Measurements from ENCODE around the gene C16orf96. TPM values are rescaled to one million over a fixed set of nuclear protein-coding genes. Genes with fewer than 3 reads are reported as not detected.
A peak's percentile ranks its signal among the peaks of the same experiment; 100 is the strongest.

C16orf96 gene
- total RNA-seq, 2 experiments from 2014 or later = 0.07 to 0.30 TPM

GRCh38 chr16:4615384-4616046, 59.4 kb downstream of the C16orf96 start:
- no peaks in the 10 kb centered on the region for H3K9me3 Mint-ChIP-seq
- no peaks in the 10 kb centered on the region for H3K36me3 Mint-ChIP-seq (ENCODE audit: low read depth)
- H3K27ac Mint-ChIP-seq = peak overlapping the region; percentile 92
- CTCF ChIA-PET = interaction anchor here (0.8 to 3.7 kb wide), 5 partner anchors 9 to 148 kb away, joined by 3 to 19 read pairs (median 5); partner anchors contain the start of gene MGRN1
- H3K4me1 Mint-ChIP-seq (ENCODE audit: low read depth) = peaks cover 23% of the 10 kb centered on the region
- H3K4me3 Mint-ChIP-seq = peak overlapping the region; percentile 89
- intact Hi-C loops (cut with micrococcal nuclease) = loop anchor here (1.0 to 10.0 kb wide), 16 partner anchors 9 to 481 kb away; partner anchors contain the start of genes ANKS3, CDIP1, DNAAF8 and DNAJA3
- no peaks in the 10 kb centered on the region for H3K27me3 Mint-ChIP-seq (ENCODE audit: low read depth)
- no peak for DNase-seq

DNA sequence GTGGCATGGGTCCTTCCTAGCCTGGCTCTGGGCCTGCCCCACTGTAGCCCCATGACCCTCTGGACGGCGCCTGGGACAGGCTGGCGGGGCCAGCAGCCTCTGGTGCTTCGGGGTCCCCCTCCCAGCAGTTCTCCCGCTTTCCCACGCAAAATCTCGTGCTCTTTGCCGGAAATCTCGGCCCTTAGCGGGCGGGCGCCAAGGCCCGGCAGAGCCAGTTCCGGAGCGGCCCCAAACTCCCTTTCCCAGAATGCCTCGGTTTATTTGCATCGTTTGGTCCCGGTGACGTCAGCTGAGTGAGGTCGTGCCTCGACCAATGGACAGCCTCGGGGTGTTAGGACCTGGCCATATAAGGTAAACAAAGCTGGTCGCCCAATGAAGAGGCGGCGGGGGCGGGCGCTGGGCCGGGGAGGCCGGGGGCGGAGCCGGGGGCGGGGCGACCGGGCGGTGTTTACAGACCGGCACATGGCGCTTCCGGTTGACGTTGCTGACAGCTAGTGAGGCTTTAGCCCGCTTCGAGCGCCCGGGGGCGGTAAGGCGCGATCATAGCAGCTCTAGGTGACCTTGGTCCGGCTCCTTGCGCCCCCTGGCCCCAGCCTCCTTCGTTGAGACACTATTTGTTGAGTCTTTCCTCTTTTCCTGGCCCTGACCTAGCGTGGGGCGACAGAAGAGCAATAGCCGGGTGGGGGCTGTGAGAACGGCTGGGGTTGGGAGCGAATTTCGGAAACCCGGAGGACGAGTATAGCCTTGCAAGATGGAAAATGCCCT, 60.1 kb downstream of the C16orf96 start:
- Mint-ChIP-seq H3K27me3 (ENCODE audit: low read depth) (no peaks in the 10 kb centered on the region), H3K4me1 (ENCODE audit: low read depth) (peaks cover 23% of the 10 kb centered on the region), H3K4me3 (peak overlapping the region; percentile 89), H3K36me3 (ENCODE audit: low read depth) (no peaks in the 10 kb centered on the region), H3K27ac (peak overlapping the region; percentile 93), H3K9me3 (no peaks in the 10 kb centered on the region)
- intact Hi-C loops (cut with micrococcal nuclease) = loop anchor here (1.0 to 10.0 kb wide), 16 partner anchors 8 to 481 kb away; partner anchors contain the start of genes ANKS3, CDIP1, DNAAF8 and DNAJA3
- peak; percentile 100 for DNase-seq
- CTCF ChIA-PET = interaction anchor here (0.8 to 3.7 kb wide), 6 partner anchors 8 to 213 kb away, joined by 3 to 19 read pairs (median 4); partner anchors contain the start of gene MGRN1

GRCh38 chr16:4617880-4618279, 61.7 kb downstream of the C16orf96 start:
- intact Hi-C loops (cut with micrococcal nuclease) = loop anchor here (2.0 to 10.0 kb wide), 5 partner anchors 33 to 479 kb away; partner anchors contain the start of genes EEF2KMT, PAM16 and ROGDI
- CTCF ChIA-PET = interaction anchor here (1.1 kb wide), 1 partner anchor 9 kb away, joined by 3 read pairs; no protein-coding TSS in a partner anchor
- H3K27ac Mint-ChIP-seq = no peak overlapping the region
- H3K9me3 Mint-ChIP-seq = no peaks in the 10 kb centered on the region
- no peaks in the 10 kb centered on the region for H3K36me3 Mint-ChIP-seq (ENCODE audit: low read depth)
- H3K4me3 Mint-ChIP-seq = no peak overlapping the region
- peaks cover 22% of the 10 kb centered on the region for H3K4me1 Mint-ChIP-seq (ENCODE audit: low read depth)
- DNase-seq = no peak
- H3K27me3 Mint-ChIP-seq (ENCODE audit: low read depth) = no peaks in the 10 kb centered on the region

- H3K4me1 Mint-ChIP-seq (ENCODE audit: low read depth) = peaks cover 22% of the 10 kb centered on the region
- no peak overlapping the region for H3K27ac Mint-ChIP-seq
- H3K27me3 Mint-ChIP-seq (ENCODE audit: low read depth) = no peaks in the 10 kb centered on the region
- no peaks in the 10 kb centered on the region for H3K36me3 Mint-ChIP-seq (ENCODE audit: low read depth)
- intact Hi-C loops (cut with micrococcal nuclease) = loop anchor here (10.0 kb wide), 1 partner anchor 264 kb away; the partner anchor contains the start of gene PAM16
- no peak overlapping the region for H3K4me3 Mint-ChIP-seq
- CTCF ChIA-PET = no interaction called here
- no peaks in the 10 kb centered on the region for H3K9me3 Mint-ChIP-seq
- no peak for DNase-seq
Observed at GRCh38 chr16:4618645-4619418, 62.7 kb downstream of the C16orf96 start.

GRCh38 chr16:4623593-4623992, 67.5 kb downstream of the C16orf96 start:
- CTCF ChIA-PET = interaction anchor here (0.6 to 3.1 kb wide), 11 partner anchors 8 to 124 kb away, joined by 3 to 19 read pairs (median 5); partner anchors contain the start of genes ANKS3, DNAAF8 and UBALD1
- Mint-ChIP-seq H3K27me3 (ENCODE audit: low read depth) (no peaks in the 10 kb centered on the region), H3K4me1 (ENCODE audit: low read depth) (peaks cover 33% of the 10 kb centered on the region), H3K9me3 (no peaks in the 10 kb centered on the region), H3K27ac (peak overlapping the region; percentile 99), H3K36me3 (ENCODE audit: low read depth) (no peaks in the 10 kb centered on the region), H3K4me3 (peak overlapping the region; percentile 97)
- no peak for DNase-seq
- intact Hi-C loops (cut with micrococcal nuclease) = no loop called here

DNA sequence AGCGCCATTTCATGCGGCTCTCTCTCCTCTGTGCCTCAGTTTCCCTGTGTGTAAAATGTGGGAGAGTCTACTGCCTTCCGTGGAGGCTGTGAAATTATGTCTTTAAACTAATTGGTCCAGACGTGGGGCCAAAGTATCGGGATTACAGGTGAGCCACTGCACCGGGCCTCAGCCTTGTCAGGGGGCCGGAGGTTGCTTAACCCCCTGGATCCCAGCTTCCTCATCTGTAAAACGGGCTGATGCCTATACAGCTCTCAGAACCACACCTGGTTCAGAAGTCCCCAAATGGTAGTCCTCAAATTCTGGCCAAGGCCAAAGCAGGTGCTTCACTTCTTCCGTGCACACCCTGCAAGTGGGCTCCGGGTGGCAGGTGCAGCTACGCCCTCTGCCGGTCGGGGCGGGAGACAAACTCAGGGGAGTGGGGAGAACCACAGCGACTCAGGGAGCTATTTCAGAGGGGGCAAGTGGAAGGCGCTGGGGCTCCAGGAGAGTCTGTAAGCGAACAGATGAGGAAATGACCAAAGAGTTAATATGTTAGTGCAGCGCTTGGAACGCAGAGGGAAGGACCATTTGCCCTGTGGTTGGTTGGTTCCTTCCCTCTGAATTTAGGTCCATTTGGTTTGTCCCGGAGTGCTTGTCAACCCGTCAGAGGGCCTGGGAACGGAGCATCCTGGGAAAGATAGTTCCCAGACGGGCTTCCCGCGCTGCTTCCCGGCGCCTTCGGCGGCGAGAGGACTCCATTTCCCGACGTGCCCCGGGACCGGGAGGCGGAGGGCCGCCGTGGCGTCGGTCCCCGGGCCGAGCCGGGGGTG, 68.1 kb downstream of the C16orf96 start, which contains the start of gene MGRN1:
Gene MGRN1 (plus strand): TSS at position 812 of the 812 bp plus-strand sequence. CDS start 135 bp downstream, outside the sequence.
- intact Hi-C loops (cut with micrococcal nuclease) = loop anchor here (1.0 to 2.0 kb wide), 8 partner anchors 8 to 223 kb away; partner anchors contain the start of genes GLYR1, HMOX2, NUDT16L1 and UBN1
- DNase-seq = peak; percentile 96
- Mint-ChIP-seq H3K36me3 (ENCODE audit: low read depth) (no peaks in the 10 kb centered on the region), H3K27ac (peak within 1 kb of the TSS; percentile 99), H3K9me3 (no peaks in the 10 kb centered on the region), H3K27me3 (ENCODE audit: low read depth) (no peaks in the 10 kb centered on the region), H3K4me3 (peak within 1 kb of the TSS; percentile 97), H3K4me1 (ENCODE audit: low read depth) (peaks cover 30% of the 10 kb centered on the region)
- CTCF ChIA-PET = interaction anchor here (0.6 to 3.1 kb wide), 16 partner anchors 9 to 146 kb away, joined by 3 to 19 read pairs (median 4); partner anchors contain the start of genes ANKS3, DNAAF8 and UBALD1

- CTCF ChIA-PET = interaction anchor here (0.6 to 3.1 kb wide), 16 partner anchors 9 to 147 kb away, joined by 3 to 19 read pairs (median 4); partner anchors contain the start of genes ANKS3, DNAAF8 and UBALD1
- peak overlapping the region; percentile 97 for H3K4me3 Mint-ChIP-seq
- H3K4me1 Mint-ChIP-seq (ENCODE audit: low read depth) = peaks cover 30% of the 10 kb centered on the region
- peak; percentile 80 for DNase-seq
- no peaks in the 10 kb centered on the region for H3K9me3 Mint-ChIP-seq
- no peaks in the 10 kb centered on the region for H3K27me3 Mint-ChIP-seq (ENCODE audit: low read depth)
- H3K27ac Mint-ChIP-seq = peak overlapping the region; percentile 93
- no peaks in the 10 kb centered on the region for H3K36me3 Mint-ChIP-seq (ENCODE audit: low read depth)
- intact Hi-C loops (cut with micrococcal nuclease) = loop anchor here (1.0 to 2.0 kb wide), 8 partner anchors 9 to 222 kb away; partner anchors contain the start of genes GLYR1, HMOX2, NUDT16L1 and UBN1
Observed at GRCh38 chr16:4624827-4625559, 68.9 kb downstream of the C16orf96 start.

- peak overlapping the region; percentile 97 for H3K4me3 Mint-ChIP-seq
- intact Hi-C loops (cut with micrococcal nuclease) = loop anchor here (2.0 kb wide), 2 partner anchors 211 to 221 kb away; partner anchors contain the start of genes GLYR1 and UBN1
- H3K4me1 Mint-ChIP-seq (ENCODE audit: low read depth) = peaks cover 30% of the 10 kb centered on the region
- no peaks in the 10 kb centered on the region for H3K9me3 Mint-ChIP-seq
- DNase-seq = no peak
- H3K27ac Mint-ChIP-seq = peak overlapping the region; percentile 93
- CTCF ChIA-PET = interaction anchor here (0.7 to 2.6 kb wide), 7 partner anchors 8 to 147 kb away, joined by 3 to 19 read pairs (median 6); partner anchors contain the start of gene UBALD1
- no peaks in the 10 kb centered on the region for H3K27me3 Mint-ChIP-seq (ENCODE audit: low read depth)
- H3K36me3 Mint-ChIP-seq (ENCODE audit: low read depth) = no peaks in the 10 kb centered on the region
Observed at GRCh38 chr16:4625560-4626159, 69.5 kb downstream of the C16orf96 start.

GRCh38 chr16:4626396-4626795, 70.3 kb downstream of the C16orf96 start:
- intact Hi-C loops (cut with micrococcal nuclease) = no loop called here
- peaks cover 4% of the 10 kb centered on the region for H3K9me3 Mint-ChIP-seq
- H3K27ac Mint-ChIP-seq = peak overlapping the region; percentile 93
- CTCF ChIA-PET = interaction anchor here (0.5 to 1.4 kb wide), 5 partner anchors 9 to 160 kb away, joined by 3 to 6 read pairs (median 4); no protein-coding TSS in a partner anchor
- peaks cover 4% of the 10 kb centered on the region for H3K36me3 Mint-ChIP-seq (ENCODE audit: low read depth)
- no peaks in the 10 kb centered on the region for H3K27me3 Mint-ChIP-seq (ENCODE audit: low read depth)
- H3K4me1 Mint-ChIP-seq (ENCODE audit: low read depth) = peaks cover 30% of the 10 kb centered on the region
- peak; percentile 23 for DNase-seq
- peak overlapping the region; percentile 97 for H3K4me3 Mint-ChIP-seq

- Mint-ChIP-seq H3K27ac (no peak overlapping the region), H3K36me3 (ENCODE audit: low read depth) (peaks cover 6% of the 10 kb centered on the region), H3K27me3 (ENCODE audit: low read depth) (no peaks in the 10 kb centered on the region), H3K4me3 (no peak overlapping the region), H3K9me3 (peaks cover 5% of the 10 kb centered on the region), H3K4me1 (ENCODE audit: low read depth) (peaks cover 30% of the 10 kb centered on the region)
- DNase-seq = no peak
- CTCF ChIA-PET = interaction anchor here (0.7 kb wide), 1 partner anchor 1570 kb away, joined by 3 read pairs; no protein-coding TSS in a partner anchor
- intact Hi-C loops (cut with micrococcal nuclease) = no loop called here
Observed at GRCh38 chr16:4628283-4628682, 72.1 kb downstream of the C16orf96 start.

All from activated naive CD4-positive, alpha-beta T cell treated with anti-CD3 and anti-CD28 coated beads for 36 hours (primary cell).